Stimulated activated CD4-positive, alpha-beta T cell treated with anti-CD3 and anti-CD28 coated beads, Interleukin-1b, Interleukin-23, amount 100 ng/mL, for 4 hours (primary cell): ENCODE measurements around the gene OSBPL9.
"Not testable (repeated sequence)": the region's sequence is repeated elsewhere in the genome, so short reads cannot be mapped to it uniquely, and the experiment has no call there.

ENCODE experiments used
- DNase-seq, 2 donors: peaks; one replicate each; pipeline ENCODE4 v3.0.0-alpha.2; 2020; ENCODE audit warnings: low read depth in 2 of 2

Gene OSBPL9

DNA sequence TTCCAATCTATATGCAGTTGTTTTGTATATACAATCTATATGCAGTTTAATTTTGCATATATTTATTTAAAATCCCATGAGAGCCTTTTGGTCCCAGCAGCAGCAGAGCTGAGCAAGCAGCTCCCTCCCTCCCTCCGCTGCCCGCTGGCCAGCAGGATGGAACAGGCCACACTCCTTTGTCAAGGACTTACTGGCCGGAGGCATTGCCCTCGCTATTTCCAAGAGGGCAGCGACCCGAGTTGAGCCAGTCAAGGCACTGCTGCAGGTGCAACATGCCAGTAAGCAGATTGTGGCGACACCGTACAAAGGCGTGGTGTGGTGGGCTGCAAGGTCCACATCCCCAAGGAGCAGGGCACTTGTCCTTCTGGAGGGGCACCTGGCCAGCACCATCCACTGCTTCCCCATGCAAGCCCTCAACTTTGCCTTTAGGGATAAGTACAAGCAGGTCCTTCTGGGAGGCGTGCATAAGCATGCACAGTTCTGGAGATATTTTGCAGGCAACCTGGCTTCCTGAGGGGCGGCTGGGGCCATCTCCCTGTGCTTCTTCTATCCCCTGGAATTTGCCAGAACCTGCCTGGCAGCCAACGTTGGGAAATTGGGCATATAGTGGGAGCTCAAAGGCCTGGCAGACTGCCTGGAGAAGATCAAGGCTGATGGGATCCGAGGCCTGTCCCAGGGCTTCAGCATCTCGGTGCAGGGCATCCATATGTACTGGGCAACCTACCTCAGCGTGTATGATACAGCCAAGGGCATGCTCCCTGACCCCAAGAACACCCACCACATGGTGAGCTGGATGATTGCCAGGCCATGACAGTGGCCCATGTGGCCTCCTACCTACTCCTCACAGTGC lies 92.2 kb downstream of the OSBPL9 start:
- DNase-seq: no peak

GRCh38 chr1:51709951-51710350 lies 93.1 kb downstream of the OSBPL9 start:
- DNase-seq: no peak

GRCh38 chr1:51712590-51712989 lies 95.7 kb downstream of the OSBPL9 start:
- no peak for DNase-seq

GRCh38 chr1:51714374-51715019 lies 97.6 kb downstream of the OSBPL9 start:
- DNase-seq: no peak

DNA sequence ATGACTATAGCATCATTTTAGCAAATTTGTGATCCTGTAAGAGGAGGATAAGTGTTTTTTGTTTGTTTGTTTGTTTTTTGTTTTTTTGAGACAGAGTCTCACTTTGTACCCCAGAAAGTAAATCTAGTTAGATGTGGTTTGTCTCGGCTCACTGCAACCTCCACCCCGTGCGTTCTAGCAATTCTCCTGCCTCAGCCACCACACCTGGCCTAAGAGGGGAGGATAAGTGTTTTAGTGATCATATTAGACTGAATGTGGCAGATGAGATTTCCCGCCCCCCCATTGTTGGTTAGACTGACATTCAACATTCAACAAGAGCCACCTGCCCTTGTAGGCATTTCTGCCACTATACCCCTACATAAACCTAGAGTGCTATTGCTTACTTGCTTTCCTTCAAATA lies 98.5 kb downstream of the OSBPL9 start:
- no peak for DNase-seq

DNA sequence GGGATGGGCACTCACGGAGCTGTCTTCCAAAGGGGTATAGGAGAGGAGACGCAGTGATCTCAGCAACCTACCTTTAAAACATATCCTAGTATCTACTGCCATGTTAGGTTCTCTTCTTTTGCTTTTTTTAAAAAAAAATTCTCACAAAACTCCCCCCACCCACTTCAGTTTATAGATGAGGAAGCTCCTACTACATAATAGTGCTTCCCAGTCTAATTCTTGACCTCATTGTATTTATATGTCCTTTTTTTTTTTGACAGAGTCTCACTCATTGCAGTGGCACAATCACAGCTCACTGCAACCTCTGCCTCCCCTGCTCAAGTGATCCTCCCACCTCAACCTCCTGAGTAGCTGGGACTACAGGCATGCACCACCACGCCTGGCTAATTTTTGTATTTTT lies 99.9 kb downstream of the OSBPL9 start:
- no peak for DNase-seq

- DNase-seq: no peak
Observed at GRCh38 chr1:51717842-51718241, 101.0 kb downstream of the OSBPL9 start.

- no peak for DNase-seq
Observed at GRCh38 chr1:51719146-51719545, 102.3 kb downstream of the OSBPL9 start.

DNA sequence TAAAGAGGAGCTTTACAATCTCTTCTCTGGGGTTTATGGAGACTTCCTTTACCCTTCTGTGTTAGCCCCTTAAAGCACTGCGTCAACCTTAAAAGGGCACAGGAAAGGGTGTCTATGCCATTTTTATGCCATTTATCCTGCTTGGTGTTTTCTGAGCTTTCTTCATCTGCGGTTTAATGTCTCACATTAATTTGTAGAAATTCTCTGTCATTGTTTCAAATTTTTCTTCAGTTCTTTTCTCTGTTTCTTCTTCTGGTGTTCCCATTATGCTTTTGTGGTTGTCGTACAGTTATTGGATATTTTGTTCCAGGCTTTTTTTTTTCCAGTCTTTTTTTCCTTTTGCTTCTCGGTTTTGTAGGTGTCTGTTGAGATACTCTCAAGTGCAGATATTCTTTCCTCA lies 107.9 kb downstream of the OSBPL9 start:
- DNase-seq: no peak

DNA sequence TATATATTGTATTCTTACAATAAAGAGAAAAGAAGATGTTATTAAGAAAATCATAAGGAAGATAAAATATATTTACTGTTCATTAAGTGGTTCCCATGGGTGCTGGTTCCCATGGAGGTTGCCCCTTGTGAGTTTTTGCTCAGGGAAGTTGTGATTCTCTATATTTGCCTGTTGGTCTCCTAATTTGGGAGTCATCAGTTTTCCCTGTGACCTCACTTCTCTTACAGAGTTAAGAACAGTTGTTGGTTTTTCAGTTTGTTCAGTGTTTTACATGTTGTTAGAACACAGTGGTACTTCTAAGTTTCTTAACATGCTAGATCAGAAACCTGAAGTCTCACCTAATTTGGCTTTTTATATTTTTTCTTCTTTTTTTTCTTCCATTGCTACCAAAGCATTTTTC lies 109.2 kb downstream of the OSBPL9 start:
- DNase-seq: no peak

- DNase-seq: no peak
Observed at GRCh38 chr1:51726544-51727225, 109.8 kb downstream of the OSBPL9 start.

- no peak for DNase-seq
Observed at GRCh38 chr1:51727366-51727765, 110.5 kb downstream of the OSBPL9 start.

DNA sequence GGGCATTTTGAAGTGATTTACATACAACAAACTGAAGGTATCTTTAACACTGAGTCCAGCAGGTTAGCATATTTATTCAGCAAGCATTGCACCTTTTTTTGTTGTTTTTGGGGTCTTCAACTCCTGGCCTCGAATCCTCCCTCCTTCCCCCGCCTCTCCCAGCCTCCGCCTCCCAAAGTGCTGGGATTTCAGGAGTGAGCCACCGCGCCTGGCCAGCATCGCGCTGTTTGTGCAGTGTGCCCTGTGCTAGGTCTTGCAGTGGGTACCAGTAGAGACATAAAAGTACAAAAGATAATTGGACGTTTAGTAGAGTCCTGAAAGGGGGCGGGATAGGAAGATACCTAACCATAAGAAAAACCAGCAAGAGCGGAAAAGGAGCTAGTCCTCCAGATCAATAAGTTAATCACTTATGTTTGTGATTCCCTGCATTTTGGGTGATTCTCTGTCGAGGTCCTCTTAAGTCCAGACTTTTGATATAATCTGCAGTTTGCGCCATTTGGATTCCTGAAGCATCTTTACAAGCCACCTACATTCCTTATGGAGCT lies 111.8 kb downstream of the OSBPL9 start:
- DNase-seq: no peak

DNA sequence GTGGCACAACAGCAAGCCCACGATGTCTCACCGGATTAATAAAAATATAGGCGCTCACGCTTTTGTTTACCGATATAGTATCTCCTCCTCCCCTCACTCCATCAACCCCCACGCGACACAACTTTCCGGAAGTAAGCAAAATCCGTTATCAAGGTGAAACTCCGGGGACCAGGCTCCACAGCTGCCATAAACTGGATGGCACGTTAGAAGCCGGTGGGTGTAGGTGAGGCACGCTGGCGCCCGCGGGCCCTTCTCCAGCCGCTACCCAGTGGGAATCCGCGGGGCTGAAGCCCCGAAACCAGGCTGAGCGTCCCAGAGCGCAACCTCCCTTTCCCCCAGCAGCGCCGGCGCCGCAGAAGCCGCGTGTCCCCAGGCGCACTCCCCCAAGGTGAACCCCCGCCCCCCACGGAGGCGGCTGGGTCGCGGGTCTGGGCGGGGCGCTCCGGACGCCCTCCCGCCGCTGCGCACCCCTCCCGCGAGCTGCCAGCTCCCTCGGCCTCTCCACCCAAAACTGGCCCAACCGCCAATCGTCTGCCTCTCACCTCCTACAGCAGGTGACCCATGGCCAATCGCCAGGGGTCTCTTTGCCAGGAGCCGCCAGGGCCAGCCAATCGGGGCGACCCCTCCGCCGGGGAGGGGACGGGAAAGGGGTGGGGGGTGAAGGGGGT lies 112.4 kb downstream of the OSBPL9 start:
- DNase-seq: peak; percentile 80 to 88

- no peak for DNase-seq
Observed at GRCh38 chr1:51729824-51730301, 113.0 kb downstream of the OSBPL9 start.

DNA sequence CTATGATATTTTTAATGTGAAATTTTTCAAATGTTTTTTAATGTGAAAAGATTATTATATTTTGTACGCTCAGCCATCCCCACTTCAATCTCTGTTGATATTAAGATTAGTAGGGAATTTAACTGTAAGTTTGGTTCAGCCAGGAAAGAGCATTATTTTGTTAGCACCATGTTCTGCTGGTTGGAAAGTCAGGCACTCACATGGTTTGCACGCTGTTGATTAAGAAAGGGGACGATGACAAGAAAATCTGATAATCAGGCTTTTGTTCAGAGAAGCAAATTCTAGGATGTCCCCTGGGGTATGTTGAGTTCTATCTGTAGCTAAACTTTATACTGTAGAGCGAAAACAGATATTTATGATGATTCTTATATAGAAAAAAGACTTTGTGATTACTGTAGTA lies 115.1 kb downstream of the OSBPL9 start:
- DNase-seq: no peak

DNA sequence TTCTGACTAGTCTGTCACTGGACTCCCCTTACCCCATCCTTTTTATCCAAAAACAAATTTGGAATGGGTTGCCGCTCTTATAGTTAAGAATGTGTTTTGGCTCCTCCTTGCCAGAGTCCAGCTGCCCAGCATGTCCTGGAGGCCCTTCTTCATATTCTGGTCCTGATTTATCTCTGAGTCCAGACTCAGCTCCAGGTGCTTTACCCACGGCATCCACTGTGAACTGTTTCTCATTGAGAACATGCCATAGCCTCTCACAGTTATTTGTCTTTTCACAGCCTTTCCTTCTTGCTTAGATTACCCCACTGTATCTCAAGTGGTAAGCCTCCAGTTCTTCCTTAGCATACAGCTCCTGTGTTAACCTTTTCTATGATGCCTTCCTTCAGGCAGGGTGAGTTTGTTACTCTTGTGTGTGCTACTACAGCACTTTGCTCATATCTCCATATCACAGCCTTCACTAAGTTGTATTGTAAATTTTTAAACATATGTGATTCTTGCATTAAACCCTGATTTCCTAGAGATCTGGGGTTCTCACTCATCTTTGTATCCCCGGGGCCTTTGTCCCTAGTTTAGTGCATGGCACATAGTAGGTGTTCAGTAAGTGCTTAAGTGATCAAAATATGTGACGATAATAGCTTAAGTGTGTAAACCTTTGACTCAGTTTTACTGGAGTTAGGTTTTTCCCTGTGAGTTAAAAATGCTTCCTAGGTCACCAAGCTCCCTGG lies 116.0 kb downstream of the OSBPL9 start:
- no peak for DNase-seq

GRCh38 chr1:51733426-51733774 lies 116.5 kb downstream of the OSBPL9 start:
- DNase-seq: not testable (repeated sequence)

GRCh38 chr1:51733793-51734522 lies 117.1 kb downstream of the OSBPL9 start:
- DNase-seq: no peak
